Tibial nerve (tissue), 4 donors: ENCODE measurements around the gene GIMD1.

Experiments used
- CTCF ChIP-seq, 5 experiments: fragments of 200-600 bp in 3 of 5; fragments of 450-650 bp in 2 of 5; sonication (generic) in 3 of 5; IDR thresholded peaks; one replicate each; pipeline ENCODE4 v1.5.1; 2016 to 2019; ENCODE audit warnings: antibody characterized with exemption in 5 of 5, mild to moderate bottlenecking in 3 of 5, moderate library complexity in 2 of 5
- EP300 ChIP-seq, 2 donors: sonication (generic); formaldehyde crosslinking; IDR thresholded peaks; one replicate each; pipeline ENCODE4 v1.6.1; 2017; ENCODE audit warnings: antibody characterized with exemption in 2 of 2, mild to moderate bottlenecking in 1 of 2
- POLR2A ChIP-seq, 2 donors: fragments of 450-650 bp; IDR thresholded peaks; one replicate each; pipeline ENCODE4 v1.6.1; 2017; ENCODE audit warnings: antibody characterized with exemption in 2 of 2, mild to moderate bottlenecking in 2 of 2, moderate library complexity in 2 of 2

- no peak for TF ChIP-seq CTCF (IDR thresholded peaks at IDR 0.05)
- no peak for TF ChIP-seq POLR2A (IDR thresholded peaks at IDR 0.05)
- TF ChIP-seq EP300 (IDR thresholded peaks at IDR 0.05): no peak
Observed at GRCh38 chr4:106351016-106351415, 17.6 kb downstream of the GIMD1 start.
